IMR-90 (cell line): Measurements from ENCODE around the gene ID1. TPM values are rescaled to one million over a fixed set of nuclear protein-coding genes. Genes with fewer than 3 reads are reported as not detected.

ENCODE experiments used
- ATAC-seq: fragments of 200-7000 bp; cut with Tn5 transposase; 2 replicates; pipeline ENCODE4 v1.9.1; 2020; ENCODE audit warnings: low read depth, mild to moderate bottlenecking, moderate library complexity
- BruUV-seq: library from RNA; stranded (reverse); fragments of 400-500 nt; replicated peaks from 2 replicates; lab custom pipeline; 2021; lab: Mats Ljungman, UMichigan
- CTCF ChIA-PET: fragments of 300-600 bp; formaldehyde crosslinking; extraction: SDS; loops from one replicate; lab custom pipeline; 2021; ENCODE audit warnings: antibody characterized with exemption; lab: Yijun Ruan, JAX
- POLR2A ChIA-PET: fragments of 300-600 bp; sonication (Branson Sonifier 250); formaldehyde crosslinking; loops from one replicate; lab custom pipeline; 2022; ENCODE audit warnings: antibody characterized with exemption; ENCODE audit not compliant: unreplicated experiment; lab: Charles Lee
- DNase-seq: peaks from one replicate; pipeline ENCODE4 v3.0.0; 2013
- H2AFZ ChIP-seq: replicated peaks from 2 replicates; pipeline ENCODE3; 2013; ENCODE audit warnings: low read length, mild to moderate bottlenecking; ENCODE audit not compliant: poor library complexity
- H2AK5ac ChIP-seq: 2 replicates; pipeline ENCODE4 v1.6.1; 2013; ENCODE audit warnings: low read depth, low read length, inconsistent platforms
- H2AK9ac ChIP-seq: replicated peaks from 2 replicates; pipeline ENCODE3; 2013; ENCODE audit warnings: mild to moderate bottlenecking, low read depth, low read length, moderate library complexity; ENCODE audit not compliant: poor library complexity
- H2BK120ac ChIP-seq: 2 replicates; pipeline ENCODE4 v1.6.1; 2013; ENCODE audit warnings: low read depth, low read length, inconsistent platforms
- H2BK15ac ChIP-seq: 3 replicates; pipeline ENCODE4 v1.6.1; 2013; ENCODE audit warnings: low read depth, low read length, inconsistent platforms
- H2BK20ac ChIP-seq: 2 replicates; pipeline ENCODE4 v1.6.1; 2013; ENCODE audit warnings: low read depth, mild to moderate bottlenecking, inconsistent platforms, low read length, moderate library complexity
- H2BK5ac ChIP-seq: 2 replicates; pipeline ENCODE4 v1.6.1; 2013; ENCODE audit warnings: mild to moderate bottlenecking, low read depth, low read length, inconsistent platforms; ENCODE audit not compliant: poor library complexity, severe bottlenecking
- H3K14ac ChIP-seq: replicated peaks from 2 replicates; pipeline ENCODE4 v1.6.1; 2013; ENCODE audit warnings: low read depth, low read length, inconsistent platforms
- H3K18ac ChIP-seq: 2 replicates; pipeline ENCODE4 v1.6.1; 2013; ENCODE audit warnings: low read depth, low read length, control low read depth
- H3K23ac ChIP-seq: 2 replicates; pipeline ENCODE4 v1.6.1; 2013; ENCODE audit warnings: low read depth, low read length, inconsistent platforms
- H3K27ac ChIP-seq: 2 replicates; pipeline ENCODE4 v1.5.1; 2013; ENCODE audit warnings: mild to moderate bottlenecking, control low read depth, low read length; ENCODE audit not compliant: insufficient read depth
- H3K27me3 ChIP-seq: 2 replicates; pipeline ENCODE4 v1.6.1; 2013; ENCODE audit warnings: low read length; ENCODE audit not compliant: control insufficient read depth, insufficient read depth
- H3K36me3 ChIP-seq: 2 replicates; pipeline ENCODE4 v1.6.1; 2013; ENCODE audit warnings: low read length, mixed read lengths; ENCODE audit not compliant: control insufficient read depth, insufficient read depth
- H3K4ac ChIP-seq: 2 replicates; pipeline ENCODE4 v1.6.1; 2013; ENCODE audit warnings: low read depth, low read length, inconsistent platforms
- H3K4me1 ChIP-seq: 2 replicates; pipeline ENCODE4 v1.6.1; 2013; ENCODE audit warnings: low read length, mixed read lengths; ENCODE audit not compliant: control insufficient read depth, insufficient read depth
- H3K4me2 ChIP-seq: 2 replicates; pipeline ENCODE4 v1.6.1; 2013; ENCODE audit warnings: low read depth, mild to moderate bottlenecking, control low read depth, low read length, moderate library complexity
- H3K4me3 ChIP-seq: 2 replicates; pipeline ENCODE4 v1.5.1; 2013; ENCODE audit warnings: low read depth, mild to moderate bottlenecking, control low read depth, low read length, moderate library complexity; ENCODE audit not compliant: insufficient read depth
- H3K56ac ChIP-seq: 2 replicates; pipeline ENCODE4 v1.6.1; 2013; ENCODE audit warnings: low read length, inconsistent platforms; ENCODE audit not compliant: insufficient read depth; ENCODE audit errors: extremely low read depth
- H3K79me1 ChIP-seq, 2 experiments: 2 replicates each; pipeline ENCODE4 v1.6.1; 2013; ENCODE audit warnings: low read length in 2 of 2, inconsistent platforms in 1 of 2, low read depth in 1 of 2
- H3K9ac ChIP-seq: 2 replicates; pipeline ENCODE4 v1.6.1; 2013; ENCODE audit warnings: low read depth, low read length, control low read depth
- H3K9me1 ChIP-seq: 2 replicates; pipeline ENCODE4 v1.6.1; 2013; ENCODE audit warnings: low read length, inconsistent platforms; ENCODE audit not compliant: insufficient read depth
- H3K9me3 ChIP-seq: 2 replicates; pipeline ENCODE4 v1.6.1; 2013; ENCODE audit warnings: low read length; ENCODE audit not compliant: control insufficient read depth, insufficient read depth
- H4K20me1 ChIP-seq: 2 replicates; pipeline ENCODE4 v1.6.1; 2013; ENCODE audit warnings: low read length, inconsistent platforms; ENCODE audit not compliant: insufficient read depth
- H4K5ac ChIP-seq: 2 replicates; pipeline ENCODE4 v1.6.1; 2013; ENCODE audit warnings: mild to moderate bottlenecking, low read depth, low read length, control low read depth
- H4K8ac ChIP-seq, 2 experiments: 2 replicates each; pipeline ENCODE4 v1.6.1; 2013; ENCODE audit warnings: low read depth in 2 of 2, low read length in 2 of 2, control low read depth in 1 of 2, inconsistent platforms in 1 of 2
- H4K91ac ChIP-seq: 2 replicates; pipeline ENCODE4 v1.6.1; 2013; ENCODE audit warnings: low read depth, low read length, inconsistent platforms; ENCODE audit not compliant: insufficient read depth
- BHLHE40 ChIP-seq: fragments of 150-350 bp; IDR thresholded peaks from 2 replicates; pipeline ENCODE4 v1.6.1; 2016; ENCODE audit warnings: mild to moderate bottlenecking, low read depth, low read length
- CEBPB ChIP-seq: IDR thresholded peaks from 2 replicates; pipeline ENCODE4 v1.6.1; 2012; ENCODE audit warnings: low read depth, low read length, improper control_type of control experiment
- CTCF ChIP-seq: conservative IDR thresholded peaks from 2 replicates; pipeline ENCODE4 v1.5.1; 2012; ENCODE audit warnings: mild to moderate bottlenecking, low read depth, low read length, improper control_type of control experiment
- ELK1 ChIP-seq: fragments of 150-350 bp; IDR thresholded peaks from 2 replicates; pipeline ENCODE4 v1.6.1; 2016; ENCODE audit warnings: low read depth, mild to moderate bottlenecking, low read length, moderate library complexity, borderline replicate concordance
- FOS ChIP-seq: fragments of 150-350 bp; IDR thresholded peaks from 2 replicates; pipeline ENCODE4 v1.6.1; 2016; ENCODE audit warnings: low read depth, low read length
- MXI1 ChIP-seq: IDR thresholded peaks from 2 replicates; pipeline ENCODE4 v1.6.1; 2012; ENCODE audit warnings: low read depth, mild to moderate bottlenecking, low read length, moderate library complexity, borderline replicate concordance
- NFE2L2 ChIP-seq: fragments of 150-350 bp; IDR thresholded peaks from 2 replicates; pipeline ENCODE4 v1.6.1; 2016; ENCODE audit warnings: low read depth, mild to moderate bottlenecking, low read length
- RAD21 ChIP-seq: IDR thresholded peaks from 2 replicates; pipeline ENCODE4 v1.6.1; 2012; ENCODE audit warnings: low read length, improper control_type of control experiment
- SMC3 ChIP-seq: fragments of 150-350 bp; IDR thresholded peaks from 2 replicates; pipeline ENCODE4 v1.6.1; 2016; ENCODE audit warnings: low read depth, mild to moderate bottlenecking, antibody characterized with exemption, low read length, moderate library complexity
- WGBS, 2 experiments: methylation state at CpG; one replicate each; pipeline versions ENCODE4 v1.1.5 to v1.1.7; 2013; ENCODE audit warnings: missing lambda C conversion rate in 2 of 2; ENCODE audit not compliant: insufficient read length in 1 of 2; ENCODE audit errors: extremely low coverage in 2 of 2; 5-methylcytosine and 5-hydroxymethylcytosine counted together
- dilution Hi-C: fragments of 300-500 bp; cut with HindIII; formaldehyde crosslinking; loops from one replicate; pipeline ENCODE4 v1.14.3; 2018; ENCODE audit warnings: low sequenced_read_pairs; ENCODE audit not compliant: unreplicated experiment
- in situ Hi-C: fragments of 300-500 bp; cut with MboI; formaldehyde crosslinking; loops from 3 replicates; pipeline ENCODE4 v1.14.3; 2019; ENCODE audit warnings: low sequenced_read_pairs, inconsistent platforms, mixed read lengths
- intact Hi-C: fragments of 100-400 bp; cut with micrococcal nuclease; formaldehyde crosslinking; loops from 2 replicates; pipeline ENCODE4 v1.10.0; 2022
- polyA plus RNA-seq, 3 experiments: library from polyadenylated mRNA; depleted of rRNA; stranded (reverse); fragments of >200 nt; gene quantifications; 2 replicates each; pipeline ENCODE4 v1.2.3, GENCODE V29; 2012; ENCODE audit warnings: low replicate concordance in 1 of 3
- total RNA-seq: library from RNA; depleted of rRNA; stranded (reverse); fragments of >200 nt; gene quantifications from 2 replicates; pipeline ENCODE4 v1.2.3, GENCODE V29; 2012

ID1 gene
- total and polyA plus RNA-seq, 2 of the 4 experiments (the other 2 are of a cell fraction) = 148 to 174 TPM

- Histone ChIP-seq H3K27me3 (no peaks in the 10 kb centered on the region), H2BK15ac (peak overlapping the region; percentile 74; the same call in 1 of the 3 replicates), H3K9me3 (no peaks in the 10 kb centered on the region), H3K79me1 (peaks cover 0 to 7% of the 10 kb centered on the region in 2 experiments; a peak in 1 of 4 replicates), H3K9me1 (peaks cover 7% of the 10 kb centered on the region), H2AK9ac (peak overlapping the region; percentile 92), H2BK20ac (peak overlapping the region; percentile 72), H3K4me3 (no peak overlapping the region), H3K14ac (no peak overlapping the region), H3K56ac (no peak overlapping the region), H4K8ac (peak overlapping the region in 1 of 2 experiments; percentile 71; a peak in 2 of 4 replicates), H3K27ac (0 out of 2 replicates have a peak overlapping the region, but pooled peaks have one; percentile 2), H3K23ac (no peak overlapping the region), H2AFZ (peak overlapping the region; percentile 85), H2BK5ac (peak overlapping the region; percentile 87), H3K9ac (no peak overlapping the region), H4K5ac (no peak overlapping the region), H3K36me3 (no peaks in the 10 kb centered on the region), H4K20me1 (no peaks in the 10 kb centered on the region), H3K4ac (peak overlapping the region; percentile 84), H3K4me1 (peaks cover 14% of the 10 kb centered on the region), H3K18ac (no peak overlapping the region), H2AK5ac (peak overlapping the region; percentile 86), H3K4me2 (no peak overlapping the region), H2BK120ac (peak overlapping the region; percentile 86), H4K91ac (peak overlapping the region; percentile 86)
- ChIA-PET POLR2A (no interaction called here), CTCF (interaction anchor here (0.6 to 1.0 kb wide), 2 partner anchors 23 to 655 kb away, joined by 3 read pairs; no protein-coding TSS in a partner anchor)
- BruUV-seq = no TSS peak
- dilution Hi-C loops (no loop called here), intact Hi-C loops (no loop called here), in situ Hi-C loops (no loop called here)
- WGBS, 2 experiments = no CpG with 5 or more reads among the region's 11 CpGs
- TF ChIP-seq ELK1 (no peak), RAD21 (peak; percentile 18; the same call in 1 of the 2 replicates), MXI1 (no peak), SMC3 (no peak), FOS (peak; percentile 77), NFE2L2 (peak; percentile 15; the same call in 1 of the 2 replicates), CTCF (peak; percentile 27; the same call in 1 of the 2 replicates), CEBPB (no peak), BHLHE40 (peak; percentile 8; the same call in 1 of the 2 replicates)
- DNase-seq (peak; percentile 89), ATAC-seq (peak; percentile 53)
Observed at GRCh38 chr20:31593221-31594001, 11.7 kb upstream of the ID1 start.
